ENCODE data around the gene ADAMTS10.
"Not testable (repeated sequence)": the region's sequence is repeated elsewhere in the genome, so short reads cannot be mapped to it uniquely, and the experiment has no call there.

ADAMTS10 gene

DNA sequence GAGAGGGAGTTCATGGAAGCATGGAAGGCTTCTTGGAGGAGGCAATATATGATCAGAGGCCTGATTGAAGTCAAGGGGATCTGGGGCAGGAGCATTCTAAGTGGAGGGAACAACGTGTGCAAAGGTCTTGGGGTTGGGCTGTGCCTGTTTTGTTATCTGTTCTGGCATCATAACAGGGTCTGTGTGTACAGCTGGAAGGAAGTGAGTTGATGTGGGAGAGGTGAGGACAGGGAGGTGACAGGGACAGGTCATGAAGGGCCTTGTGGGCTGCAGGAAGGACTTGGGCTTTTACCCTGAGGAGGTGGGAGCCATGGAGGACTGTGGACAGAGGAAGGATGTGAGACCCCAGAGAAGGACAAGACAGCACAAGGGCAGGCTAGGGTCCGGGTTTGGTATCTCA, 18.7 kb upstream of the ADAMTS10 start:
- in situ Hi-C loops (cut with MboI; ENCODE audit: low sequenced_read_pairs), result no loop called here

GRCh38 chr19:8626842-8627241, 16.3 kb upstream of the ADAMTS10 start:
- in situ Hi-C loops (cut with MboI; ENCODE audit: low sequenced_read_pairs), result no loop called here

- in situ Hi-C loops (cut with MboI; ENCODE audit: low sequenced_read_pairs), result not testable (repeated sequence)
Measured at GRCh38 chr19:8622886-8623285, 12.4 kb upstream of the ADAMTS10 start.

GRCh38 chr19:8618751-8619150, 8.2 kb upstream of the ADAMTS10 start:
- in situ Hi-C loops (cut with MboI; ENCODE audit: low sequenced_read_pairs), result loop anchor here (10.0 kb wide), 1 partner anchor 76 kb away; the partner anchor contains the start of gene ACTL9

DNA sequence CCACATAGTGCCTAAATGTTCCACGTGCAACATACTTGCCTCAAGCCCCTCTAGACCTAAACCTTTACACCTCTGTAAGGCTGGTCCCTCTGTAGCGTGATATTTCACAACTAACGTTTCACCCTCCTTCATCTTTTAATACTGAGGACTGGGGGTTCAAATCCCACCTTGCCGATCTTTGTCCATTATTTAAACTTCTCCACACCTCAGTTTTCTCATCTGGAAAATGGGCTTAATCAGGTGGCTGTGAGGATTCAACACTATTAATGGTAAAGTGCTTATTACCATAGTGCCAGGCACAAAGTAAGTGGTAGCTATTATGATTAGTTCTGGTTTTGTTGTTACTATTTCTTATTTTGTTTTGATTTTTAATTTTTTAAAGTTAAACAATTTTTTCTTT, 7.5 kb upstream of the ADAMTS10 start:
- in situ Hi-C loops (cut with MboI; ENCODE audit: low sequenced_read_pairs), result loop anchor here (10.0 kb wide), 1 partner anchor 77 kb away; the partner anchor contains the start of gene ACTL9

DNA sequence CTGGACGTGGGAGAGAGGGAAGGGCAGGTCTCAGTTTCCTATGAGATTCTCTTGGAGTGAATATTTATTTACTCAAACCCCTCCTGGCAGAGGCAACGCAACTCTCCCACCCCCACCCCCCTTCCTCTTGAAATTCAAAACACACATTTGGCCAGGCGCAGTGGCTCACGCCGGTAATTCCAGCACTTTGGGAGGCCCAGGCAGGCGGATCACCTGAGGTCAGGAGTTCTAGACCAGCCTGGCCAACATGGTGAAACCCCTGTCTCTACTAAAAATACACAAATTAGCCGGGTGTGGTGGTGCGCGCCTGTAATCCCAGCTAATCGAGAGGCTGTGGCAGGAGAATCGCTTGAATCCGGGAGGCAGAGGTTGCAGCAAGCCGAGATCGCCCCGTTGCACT, 6.8 kb upstream of the ADAMTS10 start:
- in situ Hi-C loops (cut with MboI; ENCODE audit: low sequenced_read_pairs), result loop anchor here (10.0 kb wide), 1 partner anchor 77 kb away; the partner anchor contains the start of gene ACTL9

- in situ Hi-C loops (cut with MboI; ENCODE audit: low sequenced_read_pairs), result loop anchor here (10.0 kb wide), 1 partner anchor 78 kb away; the partner anchor contains the start of gene ACTL9
Measured at GRCh38 chr19:8616861-8617260, 6.3 kb upstream of the ADAMTS10 start.

- in situ Hi-C loops (cut with MboI; ENCODE audit: low sequenced_read_pairs), result loop anchor here (10.0 kb wide), 1 partner anchor 79 kb away; the partner anchor contains the start of gene ACTL9
Measured at GRCh38 chr19:8615813-8616596, 5.5 kb upstream of the ADAMTS10 start.

GRCh38 chr19:8615024-8615423, 4.5 kb upstream of the ADAMTS10 start:
- in situ Hi-C loops (cut with MboI; ENCODE audit: low sequenced_read_pairs), result loop anchor here (10.0 kb wide), 1 partner anchor 80 kb away; the partner anchor contains the start of gene ACTL9

DNA sequence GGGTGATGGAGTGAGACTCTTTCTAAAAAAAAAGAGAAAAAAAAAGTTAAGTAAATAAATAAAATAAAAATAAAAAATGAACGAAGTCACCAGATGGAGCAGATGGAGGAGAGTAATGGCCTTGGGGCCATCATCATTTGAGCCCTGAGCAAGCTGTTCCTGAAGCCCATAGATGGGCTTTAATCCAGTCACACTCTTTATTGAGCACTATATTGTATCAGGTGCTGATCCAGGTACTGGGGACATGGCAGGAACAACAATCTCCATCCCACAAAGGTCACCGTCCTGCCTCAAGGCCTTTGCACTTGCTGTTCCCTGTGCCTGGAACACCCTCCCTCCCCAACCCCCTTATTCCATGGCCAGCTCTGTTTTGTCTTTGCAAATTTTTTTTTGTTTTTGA, 3.9 kb upstream of the ADAMTS10 start:
- in situ Hi-C loops (cut with MboI; ENCODE audit: low sequenced_read_pairs), result loop anchor here (10.0 kb wide), 1 partner anchor 80 kb away; the partner anchor contains the start of gene ACTL9

GRCh38 chr19:8612807-8613171, 2.3 kb upstream of the ADAMTS10 start:
- in situ Hi-C loops (cut with MboI; ENCODE audit: low sequenced_read_pairs), result loop anchor here (10.0 kb wide), 1 partner anchor 82 kb away; the partner anchor contains the start of gene ACTL9

DNA sequence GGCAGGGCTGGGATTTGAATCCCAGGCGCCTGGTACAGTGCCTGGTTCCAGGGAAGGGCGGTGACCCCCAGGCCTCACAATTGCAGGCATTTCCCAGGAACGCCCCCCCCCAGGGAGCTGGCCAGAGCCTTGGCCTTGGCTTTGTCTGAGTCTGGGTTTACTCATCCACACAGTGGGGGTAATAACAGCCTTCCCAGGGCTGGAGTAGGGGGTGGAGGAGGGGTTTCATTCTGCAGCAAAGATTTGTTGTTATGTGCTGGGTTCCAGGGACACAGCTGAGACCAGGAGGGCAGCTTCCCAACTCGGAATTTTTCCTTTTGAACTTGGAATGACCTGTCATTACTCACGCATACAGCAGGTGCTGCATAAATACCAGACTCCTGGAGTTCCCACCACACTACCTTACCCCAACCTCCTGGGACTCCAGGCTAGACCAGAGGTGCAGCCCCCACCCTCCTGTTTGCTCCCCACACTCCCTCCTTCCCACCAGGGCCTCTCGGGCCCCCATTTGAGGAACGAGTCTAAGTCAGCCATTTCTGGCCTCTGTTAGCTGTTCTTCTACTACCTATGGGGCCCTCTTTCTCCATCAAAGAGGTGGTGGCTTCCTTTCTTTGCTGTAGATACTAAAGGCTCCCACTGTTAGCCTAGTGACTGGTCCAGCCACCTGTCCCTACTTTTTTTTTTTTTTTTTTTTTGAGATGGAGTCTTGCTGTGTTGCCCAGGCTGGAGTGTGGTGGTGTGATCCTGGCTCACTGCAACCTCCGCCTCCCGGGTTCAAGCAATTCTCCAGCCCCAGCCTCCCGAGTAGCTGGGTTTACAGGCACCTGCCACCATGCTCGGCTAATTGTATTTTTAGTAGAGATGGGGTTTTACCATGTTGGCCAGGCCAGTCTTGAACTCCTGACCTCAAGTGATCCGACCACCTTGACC, 1.6 kb upstream of the ADAMTS10 start:
- in situ Hi-C loops (cut with MboI; ENCODE audit: low sequenced_read_pairs), result loop anchor here (10.0 kb wide), 1 partner anchor 83 kb away; the partner anchor contains the start of gene ACTL9

DNA sequence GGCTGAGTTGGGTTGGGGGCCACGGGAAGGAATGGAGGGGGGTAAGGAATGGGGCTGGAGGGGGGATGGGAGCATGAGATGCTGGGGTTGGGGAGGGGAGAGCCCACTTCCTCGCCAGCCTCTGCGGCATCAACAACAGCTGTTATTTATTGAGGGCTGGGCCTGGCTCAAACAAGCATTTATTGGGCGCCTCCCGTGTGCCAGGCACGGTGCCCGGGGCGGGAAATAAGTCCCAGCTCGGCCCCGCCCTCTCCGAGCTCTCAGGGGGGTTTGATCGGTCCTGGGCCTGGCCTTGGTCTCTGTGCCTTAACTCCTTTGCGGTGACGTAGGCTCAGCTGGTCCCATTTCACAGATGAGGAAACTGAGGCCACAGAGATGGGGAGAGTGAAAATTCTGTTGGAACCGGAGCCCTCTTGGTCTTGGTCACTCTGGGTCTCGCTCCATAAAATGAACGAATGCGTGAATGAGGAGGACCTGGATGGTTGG, 919 bp upstream of the ADAMTS10 start:
- in situ Hi-C loops (cut with MboI; ENCODE audit: low sequenced_read_pairs), result loop anchor here (10.0 kb wide), 1 partner anchor 83 kb away; the partner anchor contains the start of gene ACTL9

DNA sequence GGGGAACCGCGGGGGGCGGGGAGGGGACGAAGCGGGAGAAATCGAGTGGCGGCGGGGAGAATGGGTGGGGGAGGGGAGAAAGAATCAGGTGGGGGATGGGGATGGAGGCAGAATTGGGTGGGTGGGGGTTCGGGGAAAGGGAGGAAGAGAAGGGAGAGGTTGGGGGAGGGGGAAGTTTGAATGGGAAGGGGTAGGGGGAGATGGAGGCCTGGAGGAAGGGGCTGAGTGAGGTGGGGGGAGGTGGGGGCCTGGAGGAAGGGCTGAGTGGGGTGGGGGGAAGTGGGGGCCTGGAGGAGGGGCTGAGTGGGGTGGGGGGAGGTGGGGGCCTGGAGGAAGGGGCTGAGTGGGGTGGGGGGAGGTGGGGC, 403 bp upstream of the ADAMTS10 start:
- in situ Hi-C loops (cut with MboI; ENCODE audit: low sequenced_read_pairs), result loop anchor here (10.0 kb wide), 1 partner anchor 84 kb away; the partner anchor contains the start of gene ACTL9

GRCh38 chr19:8609279-8610040, 1.1 kb downstream of the ADAMTS10 start:
- in situ Hi-C loops (cut with MboI; ENCODE audit: low sequenced_read_pairs), result loop anchor here (10.0 kb wide), 1 partner anchor 85 kb away; the partner anchor contains the start of gene ACTL9

DNA sequence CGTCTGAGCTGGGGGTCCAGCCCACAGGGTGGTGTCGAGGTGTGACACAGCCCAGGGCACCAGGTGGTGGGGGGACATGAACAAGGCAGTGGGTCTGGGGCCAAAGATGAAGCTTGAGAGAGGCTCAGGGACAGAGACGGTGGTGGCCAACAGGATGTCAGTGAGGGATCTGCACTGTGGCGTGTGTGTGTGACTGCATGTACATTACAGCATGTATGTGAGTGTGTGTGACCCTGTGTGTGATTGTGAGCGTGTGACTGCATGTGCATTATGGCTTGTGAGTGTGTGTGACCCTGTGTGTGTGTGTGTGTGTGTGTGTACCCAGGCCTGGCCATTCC, 1.6 kb downstream of the ADAMTS10 start:
- in situ Hi-C loops (cut with MboI; ENCODE audit: low sequenced_read_pairs), result no loop called here

- in situ Hi-C loops (cut with MboI; ENCODE audit: low sequenced_read_pairs), result no loop called here
Measured at GRCh38 chr19:8607386-8607785, 3.1 kb downstream of the ADAMTS10 start.

- in situ Hi-C loops (cut with MboI; ENCODE audit: low sequenced_read_pairs), result no loop called here
Measured at GRCh38 chr19:8605514-8605913, 5.0 kb downstream of the ADAMTS10 start.

- in situ Hi-C loops (cut with MboI; ENCODE audit: low sequenced_read_pairs), result no loop called here
Measured at GRCh38 chr19:8601796-8602195, 8.7 kb downstream of the ADAMTS10 start.

GRCh38 chr19:8600816-8601215, 9.7 kb downstream of the ADAMTS10 start:
- in situ Hi-C loops (cut with MboI; ENCODE audit: low sequenced_read_pairs), result no loop called here

Measured in HL-60/S4 treated with retinoic acid at 250 ng/mL for 4 days and 3 days (cell line).